ENCODE data around the gene HSPD1.

DNA sequence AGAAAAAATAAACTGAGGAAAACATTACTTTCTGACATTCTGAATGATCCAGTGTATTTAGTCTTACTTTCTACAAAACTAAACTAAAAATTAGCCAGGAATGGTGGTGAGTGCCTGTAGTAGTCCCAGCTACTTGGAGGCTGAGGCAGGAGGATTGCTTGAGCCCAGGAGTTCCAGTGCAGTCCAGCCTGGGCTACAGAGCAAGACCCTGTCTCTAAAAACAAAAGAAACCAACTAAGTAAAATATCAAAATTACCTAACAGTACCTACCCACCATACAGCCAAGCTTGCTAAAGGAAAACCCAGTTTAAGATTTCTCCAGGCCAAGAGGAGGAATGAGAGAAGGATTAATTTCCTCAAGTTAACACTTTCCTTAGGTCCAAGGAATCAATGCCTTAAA lies 2.9 kb downstream of the HSPD1 start:
- TF ChIP-seq SREBF2 (IDR thresholded peaks at IDR 0.05; ENCODE audit: low read length) = no peak
- no peak for TF ChIP-seq ZNF24 (IDR thresholded peaks at IDR 0.05)
- no peak for TF ChIP-seq BCL11A (IDR thresholded peaks at IDR 0.05; ENCODE audit: low read depth, low read length)
- peak; percentile 46; the same call in 1 of the 2 replicates for TF ChIP-seq POLR2AphosphoS5 (IDR thresholded peaks at IDR 0.05; ENCODE audit: low read length)
- TF ChIP-seq CTCF (IDR thresholded peaks at IDR 0.05 in 2 of 3, conservative IDR thresholded peaks at IDR 0.05 in 1 of 3; ENCODE audit: control insufficient read depth in 2 of 3, extremely low read depth in 1 of 3, insufficient read depth in 1 of 3, low read depth in 3 of 3, low read length in 3 of 3) = no peak
- no peak for TF ChIP-seq REST (IDR thresholded peaks at IDR 0.05; ENCODE audit: low read depth, low read length)
- no peak for TF ChIP-seq NRF1 (conservative IDR thresholded peaks at IDR 0.05; ENCODE audit: low read depth, low read length)
- TF ChIP-seq CREB1 (IDR thresholded peaks at IDR 0.05; ENCODE audit: low read depth) = no peak
- no peak for TF ChIP-seq HDAC2 (IDR thresholded peaks at IDR 0.05)
- no peak for TF ChIP-seq YY1 (IDR thresholded peaks at IDR 0.05; ENCODE audit: low read depth, low read length)
